Caki2 (cell line): Measurements from ENCODE around the gene IFRD1. TPM values are rescaled to one million over a fixed set of nuclear protein-coding genes. Genes with fewer than 3 reads are reported as not detected.
"Not testable (repeated sequence)": the region's sequence is repeated elsewhere in the genome, so short reads cannot be mapped to it uniquely, and the experiment has no call there.

Source experiments
- DNase-seq: peaks from one replicate; pipeline ENCODE4 v3.0.0-alpha.2; 2015; ENCODE audit warnings: low read depth
- in situ Hi-C: cut with HindIII; loops from 2 replicates; pipeline ENCODE4 v1.10.0; 2016; ENCODE audit warnings: low sequenced_read_pairs, low pct_unique_long_range_greater_than_20kb, mixed read lengths
- total RNA-seq: library from RNA; depleted of rRNA; stranded (reverse); fragments of >200 nt; shearing (Covaris generic); gene quantifications from 2 replicates; pipeline ENCODE4 v1.2.3, GENCODE V29; 2014; ENCODE audit warnings: low replicate concordance

IFRD1 gene
- total RNA-seq, 1 experiment from 2014 or later = 37.5 TPM

DNA sequence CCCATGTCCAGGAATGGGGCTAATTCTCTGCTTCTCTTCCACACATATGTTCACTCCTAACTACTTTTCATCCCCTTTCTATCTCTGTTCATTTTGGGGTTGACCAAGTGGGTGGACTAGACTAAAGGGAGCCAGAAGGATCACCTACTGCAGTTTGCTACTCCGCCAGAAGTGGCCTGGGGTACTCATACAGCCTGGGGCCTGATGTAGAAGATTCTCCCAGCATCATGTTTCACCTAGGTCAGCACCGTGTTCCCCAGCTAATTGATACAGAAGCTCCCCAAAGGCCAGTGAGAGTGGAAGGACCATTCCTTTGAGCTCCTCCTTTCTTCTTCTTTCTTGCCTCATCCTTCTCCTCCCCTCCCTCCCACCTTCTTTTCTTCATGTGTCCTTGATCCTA is 19.6 kb upstream of the IFRD1 start:
- no peak for DNase-seq

DNA sequence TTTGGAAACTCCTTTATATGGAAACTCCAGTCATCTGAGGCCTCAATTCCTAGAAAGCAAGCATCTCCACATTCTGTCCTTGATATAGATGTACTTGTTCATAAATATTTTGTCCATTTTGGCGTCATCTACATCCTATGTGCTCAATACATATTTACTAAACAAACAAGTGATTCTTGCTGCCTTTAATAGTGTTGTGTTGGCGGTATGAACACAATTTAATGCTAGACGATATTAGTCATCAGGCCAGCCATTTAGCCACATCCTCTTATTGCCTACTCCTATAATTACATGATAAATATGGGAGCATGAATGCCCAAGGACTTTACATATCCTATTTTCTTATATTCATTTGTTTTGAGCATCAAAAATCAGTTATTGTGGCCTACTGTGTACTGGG is 18.5 kb upstream of the IFRD1 start:
- in situ Hi-C loops = no loop called here
- DNase-seq = no peak

More for the DNA sequence above, 19.6 kb upstream of the IFRD1 start:
- in situ Hi-C loops = no loop called here

DNA sequence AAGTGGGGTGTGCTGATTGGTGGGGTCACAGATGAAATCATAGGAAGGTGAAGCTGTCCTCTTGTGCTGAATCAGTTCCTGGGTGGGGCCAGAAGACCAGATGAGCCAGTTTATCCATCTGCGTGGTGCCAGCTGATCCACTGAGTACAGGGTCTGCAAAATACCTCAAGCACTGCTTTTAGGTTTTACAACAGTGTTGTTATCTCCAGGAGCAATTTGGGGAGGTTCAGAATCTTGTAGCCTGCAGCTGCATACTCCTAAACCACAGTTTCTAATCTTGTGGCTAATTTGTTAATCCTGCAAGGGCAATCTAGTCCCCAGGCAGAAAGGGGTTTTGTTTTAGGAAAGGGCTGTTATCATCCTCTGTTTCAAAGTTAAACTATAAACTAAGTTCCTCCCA is 17.0 kb upstream of the IFRD1 start:
- in situ Hi-C loops = no loop called here
- DNase-seq = no peak

DNA sequence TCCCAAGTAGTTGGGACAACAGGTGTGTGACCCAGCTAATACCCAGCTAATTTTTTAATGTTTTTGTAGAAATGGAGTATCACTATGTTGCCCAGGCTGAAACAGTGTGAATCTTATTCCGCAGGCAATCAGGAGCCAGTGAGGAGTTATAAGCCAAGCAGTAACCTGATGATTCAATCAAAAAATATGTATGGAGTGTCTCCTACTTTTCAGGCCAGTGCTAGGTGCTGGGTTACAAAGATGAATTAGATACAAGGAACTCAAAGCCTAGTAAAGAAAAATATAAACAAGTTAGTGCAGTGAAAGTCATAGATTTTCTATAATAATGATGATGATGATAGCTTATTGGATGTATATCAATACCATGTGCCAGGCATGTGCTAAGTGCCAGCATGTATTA is 13.2 kb upstream of the IFRD1 start:
- peak; percentile 15 for DNase-seq
- in situ Hi-C loops = no loop called here

DNA sequence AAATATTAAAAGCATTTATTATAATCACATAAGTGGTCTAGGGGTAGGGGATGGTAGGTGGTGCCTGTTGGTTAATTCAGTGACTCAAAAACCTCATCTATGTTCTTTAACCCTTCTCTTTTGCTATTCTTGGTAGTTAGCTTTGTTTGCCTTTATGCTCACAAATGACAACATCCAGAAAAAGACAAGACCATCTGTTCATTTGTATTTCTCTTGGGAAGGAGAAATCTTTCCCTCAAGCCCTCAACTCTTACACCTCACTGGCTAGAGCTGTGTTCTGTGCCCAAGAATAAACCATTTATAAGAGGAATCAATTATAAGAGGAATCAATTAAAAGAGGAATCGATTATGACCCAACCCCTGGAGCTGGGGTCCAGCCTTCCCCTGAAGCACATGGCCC is 10.8 kb upstream of the IFRD1 start:
- in situ Hi-C loops = no loop called here
- DNase-seq = no peak

DNA sequence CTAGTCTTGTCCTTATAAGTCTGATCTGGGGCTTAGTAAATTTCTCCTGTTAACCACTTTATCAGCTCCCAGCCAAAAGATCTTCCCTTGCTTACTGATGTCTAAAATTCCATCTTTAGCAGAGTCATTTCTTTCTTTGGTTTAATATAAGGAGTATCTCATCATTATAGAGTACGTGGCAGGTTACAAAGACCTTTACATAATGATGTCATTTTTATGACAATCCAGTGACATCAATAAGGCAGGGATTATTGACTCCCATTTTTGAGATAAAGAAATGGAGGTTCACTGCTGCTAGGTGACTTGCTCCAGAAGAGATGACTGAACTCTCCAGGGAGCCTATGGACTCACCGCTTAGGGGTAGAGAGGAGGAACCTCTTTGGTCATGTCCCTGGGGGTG is 8.1 kb upstream of the IFRD1 start:
- in situ Hi-C loops = no loop called here
- DNase-seq = no peak

DNA sequence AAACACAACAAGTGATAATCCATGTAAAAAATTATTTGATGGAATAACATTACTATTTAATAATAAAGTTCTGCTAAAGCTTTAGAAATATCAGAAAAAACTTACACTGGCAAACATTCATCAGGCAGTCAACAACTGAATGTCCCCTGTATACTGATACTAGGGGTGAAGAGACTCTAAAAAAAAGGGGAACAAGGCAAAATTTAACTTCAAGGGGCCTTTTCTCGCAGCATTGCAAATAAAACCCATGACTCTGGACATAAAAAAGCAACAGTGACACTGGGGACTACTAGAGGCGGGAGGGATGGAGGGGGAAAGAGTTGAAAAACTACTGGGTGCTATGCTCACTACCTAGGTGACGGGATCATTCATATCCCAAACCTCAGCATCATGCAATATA is 5.8 kb upstream of the IFRD1 start:
- in situ Hi-C loops = no loop called here
- DNase-seq = no peak

DNA sequence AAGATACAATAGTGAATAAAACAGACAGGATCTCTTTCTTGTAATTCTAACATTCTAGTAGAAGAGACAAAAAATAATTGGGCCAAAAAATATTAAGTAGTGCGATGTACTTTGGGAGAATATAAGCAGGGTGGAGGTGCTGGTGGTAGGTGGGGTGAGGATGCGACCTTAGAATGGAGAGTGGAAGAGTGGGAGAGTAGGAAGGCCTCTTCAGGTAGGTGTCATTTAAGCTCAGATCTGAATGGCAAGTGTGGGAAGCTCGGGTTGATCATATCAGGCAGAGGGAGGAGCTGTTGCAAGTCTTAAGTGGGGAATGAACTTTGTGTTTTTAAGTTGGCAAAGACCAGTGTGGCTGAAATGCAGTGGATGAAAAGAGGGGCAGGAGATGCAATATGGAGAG is 3.8 kb upstream of the IFRD1 start:
- DNase-seq = no peak
- in situ Hi-C loops = no loop called here

DNA sequence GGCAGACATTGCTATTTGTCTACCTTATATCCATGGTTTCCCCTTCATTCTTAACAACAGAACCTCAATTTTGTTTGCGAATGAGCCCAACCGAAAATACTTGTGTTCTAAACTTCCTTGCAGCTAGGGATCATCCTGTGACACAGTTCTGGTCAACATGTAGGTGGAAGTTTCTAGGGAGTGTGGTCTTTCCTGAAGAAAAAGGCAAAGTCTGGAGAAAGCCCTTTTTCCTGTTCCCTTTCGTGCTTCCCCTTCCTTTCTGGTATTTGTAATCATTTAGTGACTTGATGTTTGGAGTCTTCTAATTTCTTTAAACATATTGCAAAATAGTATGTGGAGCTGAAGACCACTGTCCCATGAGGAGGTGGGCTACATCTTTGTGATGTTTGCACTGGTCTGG is 2.9 kb upstream of the IFRD1 start:
- in situ Hi-C loops = no loop called here
- DNase-seq = no peak

DNA sequence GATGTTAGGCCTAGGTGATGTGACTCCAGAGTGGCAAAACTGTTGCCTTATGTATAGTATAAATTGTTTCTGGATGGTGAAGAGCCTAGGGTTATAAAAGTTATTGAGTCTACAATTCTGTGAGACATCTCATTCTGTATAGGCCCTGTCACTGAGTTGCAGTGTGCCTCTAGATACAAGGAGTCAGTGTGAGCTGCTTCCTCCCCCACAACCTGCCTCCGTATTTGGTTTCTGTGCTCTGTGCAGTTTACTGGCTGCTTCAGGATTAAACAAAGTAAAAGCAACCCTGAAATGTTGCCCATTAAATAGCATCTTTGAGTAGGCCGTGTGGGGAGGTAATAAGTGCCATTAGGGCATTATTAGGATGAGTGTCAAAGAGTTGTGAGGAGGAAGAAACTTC is 1.9 kb upstream of the IFRD1 start:
- in situ Hi-C loops = no loop called here

DNA sequence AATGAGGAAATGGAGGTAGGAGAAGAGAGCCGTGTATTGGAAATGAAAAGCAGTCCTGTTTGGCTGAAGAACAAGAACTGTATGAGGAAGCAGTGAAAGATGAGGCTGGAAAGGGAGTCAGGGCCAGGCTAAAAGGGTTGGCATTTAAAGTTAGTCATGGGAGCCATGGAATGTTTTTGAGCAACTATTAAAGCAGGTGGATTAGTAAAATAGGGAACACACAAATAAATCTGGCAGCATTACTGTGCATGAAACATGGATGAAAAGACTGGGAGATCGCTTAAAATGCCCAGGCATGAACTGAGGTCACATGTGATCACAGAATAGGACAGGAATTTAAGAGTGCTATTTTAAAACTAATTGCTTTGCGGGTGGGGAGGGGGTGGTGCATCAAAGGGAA is 1.4 kb upstream of the IFRD1 start:
- in situ Hi-C loops = no loop called here
- no peak for DNase-seq

More for the DNA sequence above, 1.9 kb upstream of the IFRD1 start:
- no peak for DNase-seq

DNA sequence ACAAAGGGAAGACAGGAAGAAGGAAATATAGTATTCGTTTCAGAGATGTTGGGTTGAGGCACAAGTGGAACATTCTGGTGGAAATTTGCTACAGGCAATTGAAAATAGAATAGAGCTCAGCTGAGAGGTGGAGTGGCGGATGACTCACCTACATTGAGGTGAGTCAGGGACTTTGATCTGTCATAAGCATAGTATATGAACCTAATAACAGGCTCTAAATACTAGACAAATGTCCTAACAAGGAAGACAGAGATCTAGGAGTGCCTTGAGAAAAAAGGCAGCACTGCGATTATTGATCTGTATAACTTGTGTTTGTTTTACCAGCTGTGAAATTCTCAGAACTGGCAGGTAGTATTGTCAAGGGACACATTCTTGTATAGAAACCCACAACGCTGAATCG is 907 bp upstream of the IFRD1 start:
- in situ Hi-C loops = no loop called here
- DNase-seq = peak; percentile 54

DNA sequence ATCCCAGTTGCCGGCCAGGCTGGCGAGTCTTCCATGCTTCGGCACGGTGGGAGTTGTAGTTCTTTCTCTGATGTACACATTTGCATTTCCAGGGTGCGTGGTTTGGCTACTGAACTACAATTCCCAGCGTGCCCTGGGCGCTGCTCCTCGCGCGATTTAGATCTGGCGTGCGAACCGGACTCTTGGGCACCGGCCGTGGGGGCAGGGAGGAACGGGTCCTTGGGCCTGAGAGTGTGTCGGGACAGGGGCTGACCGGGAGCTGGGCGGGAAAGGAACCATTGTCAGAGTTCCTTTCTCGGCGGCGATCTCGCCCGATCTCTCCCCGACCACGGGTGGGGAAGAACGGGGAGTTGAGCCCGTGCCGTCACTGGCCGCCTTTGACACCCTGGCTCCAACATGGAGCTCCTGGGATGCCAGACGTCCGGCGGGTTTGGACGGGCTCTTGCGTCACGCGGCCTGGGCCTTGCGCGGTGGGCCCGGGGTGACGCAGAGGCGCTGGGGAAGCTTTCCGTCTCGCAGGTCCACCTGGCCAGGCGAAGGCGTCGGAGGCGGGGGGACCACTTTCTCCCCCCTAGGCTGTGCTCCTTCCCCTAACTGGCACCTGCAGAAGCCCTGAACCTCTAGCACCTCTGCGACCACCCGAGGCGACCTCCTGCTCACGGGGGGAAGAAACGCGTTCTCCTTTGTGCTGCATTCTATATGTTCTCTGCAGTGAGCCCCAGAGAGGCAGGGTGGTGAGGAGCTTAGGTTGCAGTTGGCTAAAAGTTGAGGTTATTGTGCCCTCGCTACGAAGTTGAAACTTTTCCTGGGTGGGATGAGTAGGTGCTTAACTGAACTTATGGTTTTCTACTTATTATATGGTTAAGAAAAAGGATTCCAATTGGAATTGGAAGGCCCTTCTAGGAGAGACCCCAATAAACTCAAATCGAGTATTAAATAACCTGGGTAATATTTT is 824 bp downstream of the IFRD1 start:
- in situ Hi-C loops = no loop called here
- peak; percentile 94 for DNase-seq

DNA sequence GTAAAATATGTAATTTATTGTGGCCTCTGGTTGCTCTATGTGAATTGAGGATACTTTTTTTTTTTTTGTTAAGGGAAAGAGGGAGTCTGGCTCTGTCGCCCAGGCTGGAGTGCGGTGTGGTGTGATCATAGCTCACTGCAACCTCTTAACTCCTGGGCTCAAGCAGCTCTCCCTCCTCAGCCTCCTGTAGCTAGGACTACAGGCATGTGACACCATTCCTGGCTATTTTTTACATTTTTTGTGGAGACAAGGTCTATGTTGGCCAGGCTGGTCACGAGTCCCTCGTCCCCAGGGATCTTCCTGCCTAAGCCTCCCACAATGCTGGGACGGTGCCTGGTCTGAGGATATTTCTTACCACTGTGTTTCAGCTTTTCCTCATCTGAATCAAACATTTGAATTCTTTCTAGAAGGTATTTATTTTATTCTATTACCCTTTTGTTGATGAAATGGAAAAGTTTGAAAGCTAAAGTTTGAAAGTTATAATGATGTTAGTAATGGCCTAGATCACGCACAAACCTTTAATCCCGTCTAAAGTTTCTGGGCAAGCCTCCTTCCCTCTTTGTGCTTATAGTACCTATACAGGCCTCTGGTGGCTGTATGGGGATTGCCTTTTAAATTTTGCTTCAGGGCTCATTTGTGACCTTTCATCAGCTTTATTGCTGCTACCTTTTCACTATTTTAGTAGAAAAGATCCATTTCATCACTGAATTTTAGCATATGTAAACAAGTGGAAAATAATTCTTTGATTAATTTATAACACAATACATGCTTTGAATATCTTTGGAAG is 2.0 kb downstream of the IFRD1 start:
- in situ Hi-C loops = no loop called here
- DNase-seq = peak; percentile 49

DNA sequence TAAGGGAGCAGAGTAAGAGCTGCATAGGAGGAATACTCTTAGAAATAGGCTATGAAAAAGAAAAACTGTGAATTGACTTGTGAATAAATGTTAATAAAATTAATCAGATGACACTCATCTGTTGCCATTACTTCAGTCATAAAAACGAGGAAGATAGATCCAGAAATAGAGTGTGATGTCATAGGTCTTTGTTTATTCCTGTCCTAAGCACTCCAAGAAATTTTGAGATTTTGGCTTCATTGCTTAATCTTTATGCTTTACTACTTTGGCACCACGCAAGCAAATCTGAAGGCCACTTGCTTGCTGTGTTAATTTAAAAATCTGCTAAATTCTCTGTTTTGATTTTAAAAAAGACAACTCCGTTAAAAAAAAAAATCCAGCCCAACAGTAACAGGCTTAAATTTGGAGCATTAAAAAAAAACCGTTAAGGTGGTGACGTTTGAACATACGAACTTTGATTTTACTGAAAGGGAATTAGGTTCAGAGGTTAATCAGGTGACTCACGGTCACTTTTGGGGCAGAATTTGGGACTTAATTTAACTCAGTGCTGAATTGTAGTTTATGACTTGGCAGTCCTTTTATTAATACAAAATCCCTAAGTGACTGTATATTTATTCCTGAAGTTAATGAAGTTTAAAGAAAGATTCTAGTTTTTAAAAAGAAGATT is 3.4 kb downstream of the IFRD1 start:
- in situ Hi-C loops = no loop called here
- DNase-seq = no peak

DNA sequence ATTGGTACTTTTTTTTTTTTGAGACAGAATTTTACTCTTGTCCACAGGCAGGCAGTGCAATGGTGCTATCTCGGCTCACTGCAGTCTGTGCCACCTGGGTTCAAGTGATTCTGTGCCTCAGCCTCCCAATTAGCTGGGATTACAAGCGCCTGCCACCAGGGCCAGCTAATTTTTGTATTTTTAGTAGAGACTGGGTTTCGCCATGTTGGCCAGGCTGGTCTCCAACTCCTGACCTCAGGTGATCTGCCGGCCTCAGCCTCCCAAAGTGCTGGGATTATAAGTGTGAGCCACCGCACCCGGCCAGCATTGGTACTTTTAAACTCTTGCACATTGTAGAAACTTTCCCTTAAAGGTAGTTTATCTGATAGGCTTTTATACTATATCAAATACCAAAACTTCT is 3.9 kb downstream of the IFRD1 start:
- DNase-seq, in situ Hi-C loops: not testable (repeated sequence)

DNA sequence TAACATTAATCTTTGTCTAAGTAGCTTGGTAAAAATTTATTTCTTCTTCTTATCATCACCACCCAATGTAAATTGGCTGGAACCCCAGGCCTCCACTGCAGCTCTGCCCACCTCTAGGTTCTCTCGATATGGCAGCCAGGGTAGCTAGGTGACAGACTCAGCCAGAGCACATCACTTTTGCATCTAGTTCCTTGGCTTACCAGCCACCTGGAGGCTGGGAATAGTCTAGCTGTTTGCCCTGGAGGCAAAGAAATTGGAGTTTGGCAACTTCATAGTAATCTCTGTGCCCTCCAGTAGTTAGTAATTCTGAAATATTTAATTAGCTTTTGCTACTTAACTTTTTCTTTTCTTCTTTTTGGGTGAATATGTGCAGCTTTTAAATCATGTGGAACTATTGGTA is 9.4 kb downstream of the IFRD1 start:
- in situ Hi-C loops = no loop called here
- DNase-seq = no peak

DNA sequence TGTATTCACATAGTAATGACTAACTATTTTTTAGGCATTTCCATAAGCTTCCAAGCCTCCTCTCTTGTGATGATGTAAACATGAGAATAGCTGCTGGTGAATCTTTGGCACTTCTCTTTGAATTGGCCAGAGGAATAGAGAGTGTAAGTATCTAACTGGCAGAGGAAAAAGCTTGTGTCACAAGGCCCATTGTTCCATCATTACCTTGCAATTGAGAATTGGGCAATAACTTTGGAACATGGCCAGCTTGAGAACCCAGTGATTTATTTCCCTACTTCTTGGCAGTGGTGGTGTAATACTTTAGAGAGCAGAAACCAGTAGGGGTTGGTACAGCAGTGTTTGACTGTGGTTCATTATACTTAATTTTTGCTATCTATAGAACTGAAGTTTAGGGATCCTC is 12.0 kb downstream of the IFRD1 start:
- DNase-seq = peak; percentile 39
- in situ Hi-C loops = no loop called here

DNA sequence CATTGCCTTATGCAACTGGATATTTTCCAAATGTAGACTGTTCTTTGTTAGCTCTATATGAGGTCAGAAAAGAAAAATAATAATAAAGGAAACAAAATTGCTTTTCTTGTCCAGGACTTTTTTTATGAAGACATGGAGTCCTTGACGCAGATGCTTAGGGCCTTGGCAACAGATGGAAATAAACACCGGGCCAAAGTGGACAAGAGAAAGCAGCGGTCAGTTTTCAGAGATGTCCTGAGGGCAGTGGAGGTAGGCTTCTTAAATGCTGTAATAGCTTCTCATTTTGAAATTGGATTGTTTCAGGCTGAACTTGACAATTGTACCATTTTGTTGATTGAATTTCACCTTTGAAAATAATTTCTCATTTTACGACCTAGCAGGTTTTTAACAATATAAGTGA is 17.6 kb downstream of the IFRD1 start:
- DNase-seq = no peak
- in situ Hi-C loops = no loop called here
